GM12892 (cell line): ENCODE results near the gene PLEKHA8.

Experiments
- POLR2A ChIP-seq: IDR thresholded peaks from 2 replicates; pipeline ENCODE4 v1.6.1; 2011; ENCODE audit warnings: low read depth, low read length, control low read depth
- POLR2AphosphoS5 ChIP-seq: IDR thresholded peaks from 2 replicates; pipeline ENCODE4 v1.6.1; 2011; ENCODE audit warnings: low read depth, low read length, control low read depth
- TAF1 ChIP-seq: IDR thresholded peaks from 2 replicates; pipeline ENCODE4 v1.6.1; 2011; ENCODE audit warnings: low read depth, mild to moderate bottlenecking, control low read depth, low read length, borderline replicate concordance

DNA sequence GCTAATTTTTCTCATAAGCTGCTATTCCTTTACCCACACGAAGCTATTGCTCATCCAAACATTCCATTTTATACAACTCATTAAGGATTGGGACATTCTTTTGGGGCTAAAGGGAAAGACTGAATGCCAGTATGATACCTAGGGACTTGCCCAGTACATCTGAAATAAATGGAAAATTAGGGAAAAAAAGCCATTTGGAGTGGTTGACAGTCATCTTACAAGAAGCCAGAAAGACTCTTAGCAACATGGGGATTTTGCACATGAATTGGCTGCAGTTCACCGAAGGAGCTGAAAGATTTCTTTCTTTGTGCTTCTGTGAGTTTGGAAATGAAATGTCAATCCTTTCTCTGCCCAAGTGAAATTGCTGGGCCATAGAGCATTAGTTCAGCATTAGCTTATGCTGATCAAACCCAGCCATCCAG, 63.3 kb downstream of the PLEKHA8 start:
- TF ChIP-seq POLR2A (no peak), POLR2AphosphoS5 (no peak), TAF1 (no peak)
